GM19239 (cell line): ENCODE results near the gene SCARF2.
A peak's percentile ranks its signal among the peaks of the same experiment; 100 is the strongest.
"Not testable (repeated sequence)": the region's sequence is repeated elsewhere in the genome, so short reads cannot be mapped to it uniquely, and the experiment has no call there.

Experiments
- DNase-seq: peaks from one replicate; pipeline ENCODE4 v3.0.0; 2011; ENCODE audit warnings: low spot score; ENCODE audit not compliant: insufficient read length
- FAIRE-seq: peaks from 2 replicates; lab custom pipeline; 2011; peaks lifted over from hg19 to GRCh38; lab: Jason Lieb, UNC

SCARF2 gene

GRCh38 chr22:20414450-20414849, 23.2 kb downstream of the SCARF2 start:
- FAIRE-seq = no peak
- DNase-seq = no peak

GRCh38 chr22:20414059-20414440, 23.6 kb downstream of the SCARF2 start:
- DNase-seq (no peak), FAIRE-seq (no peak)

GRCh38 chr22:20413217-20414058, 24.2 kb downstream of the SCARF2 start:
- FAIRE-seq (no peak), DNase-seq (no peak)

GRCh38 chr22:20412474-20413216, 25.0 kb downstream of the SCARF2 start:
- DNase-seq = no peak
- FAIRE-seq = peak; percentile 4

GRCh38 chr22:20409385-20409784, 28.2 kb downstream of the SCARF2 start:
- FAIRE-seq, DNase-seq: not testable (repeated sequence)

- DNase-seq = no peak
- FAIRE-seq = no peak
Measured at GRCh38 chr22:20408891-20409290, 28.7 kb downstream of the SCARF2 start.

- no peak for FAIRE-seq
- no peak for DNase-seq
Measured at GRCh38 chr22:20407829-20408228, 29.8 kb downstream of the SCARF2 start.

GRCh38 chr22:20406686-20407408, 30.8 kb downstream of the SCARF2 start:
- DNase-seq (no peak), FAIRE-seq (no peak)

- no peak for DNase-seq
- no peak for FAIRE-seq
Measured at GRCh38 chr22:20405931-20406685, 31.5 kb downstream of the SCARF2 start.

- FAIRE-seq (no peak), DNase-seq (no peak)
Measured at GRCh38 chr22:20405291-20405930, 32.2 kb downstream of the SCARF2 start.

GRCh38 chr22:20404881-20405280, 32.7 kb downstream of the SCARF2 start:
- FAIRE-seq = no peak
- DNase-seq = no peak

- FAIRE-seq = no peak
- no peak for DNase-seq
Measured at GRCh38 chr22:20403779-20404140, 33.9 kb downstream of the SCARF2 start.

GRCh38 chr22:20402960-20403778, 34.5 kb downstream of the SCARF2 start:
- no peak for FAIRE-seq
- no peak for DNase-seq

- DNase-seq (no peak), FAIRE-seq (no peak)
Measured at GRCh38 chr22:20401376-20402014, 36.1 kb downstream of the SCARF2 start.

GRCh38 chr22:20400606-20401375, 36.8 kb downstream of the SCARF2 start:
- FAIRE-seq (no peak), DNase-seq (no peak)

- FAIRE-seq (no peak), DNase-seq (no peak)
Measured at GRCh38 chr22:20399866-20400605, 37.6 kb downstream of the SCARF2 start.

GRCh38 chr22:20398420-20398819, 39.2 kb downstream of the SCARF2 start:
- DNase-seq (no peak), FAIRE-seq (no peak)
